ENCODE results near the gene IKZF1.

IKZF1 gene

DNA sequence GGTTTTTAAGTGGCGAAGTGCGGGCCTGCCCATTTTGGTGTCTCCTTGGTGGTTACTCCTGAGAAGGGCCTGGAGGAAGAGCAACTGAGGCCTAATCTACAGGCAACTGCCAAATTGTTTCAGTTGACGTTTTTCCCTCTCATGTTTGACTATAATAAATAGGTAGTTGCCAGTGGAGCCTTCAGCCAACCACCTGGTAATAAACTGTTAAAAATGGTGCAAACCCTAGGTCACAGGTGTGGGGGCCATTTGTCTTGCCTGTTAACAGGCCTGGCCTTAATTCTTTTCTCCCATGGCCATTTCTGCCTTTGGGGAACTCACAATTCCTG lies 3.7 kb downstream of the IKZF1 start:
- POLR2A ChIA-PET = no interaction called here
- H3K4me3 ChIP-seq (ENCODE audit: control insufficient read depth in 1 of 7, extremely low read depth in 1 of 7, insufficient read depth in 4 of 7, low read depth in 2 of 7, low read length in 6 of 7) = peak overlapping the region in 6 of 7 experiments; percentile 80 to 100 (median 94)
- 61% methylated on average over 2 of the region's 3 CpGs for WGBS (ENCODE audit: insufficient coverage)
- H3K36me3 ChIP-seq (ENCODE audit: control insufficient read depth in 4 of 4, insufficient read depth in 4 of 4, low read length in 3 of 4) = peaks cover 0 to 23% (median 0%) of the 10 kb centered on the region in 4 experiments
- H3K4me1 ChIP-seq (ENCODE audit: control extremely low read depth in 1 of 4, control insufficient read depth in 4 of 4, insufficient read depth in 4 of 4, low read length in 3 of 4) = peaks cover 43 to 71% (median 65%) of the 10 kb centered on the region in 4 experiments
- H3K27me3 ChIP-seq (replicated peaks in 2 of 5; ENCODE audit: control insufficient read depth in 4 of 5, insufficient read depth in 5 of 5, low read length in 4 of 5) = no peaks in the 10 kb centered on the region
- CTCF ChIA-PET = interaction anchor here (0.8 to 10.2 kb wide), 18 partner anchors 11 to 161 kb away, joined by 3 to 117 read pairs (median 4); no protein-coding TSS in a partner anchor
- DNase-seq = no peak
- H3K27ac ChIP-seq (ENCODE audit: insufficient read depth in 1 of 2, low read depth in 1 of 2, low read length in 2 of 2, poor library complexity in 1 of 2, severe bottlenecking in 2 of 2) = peak overlapping the region; percentile 67 to 87
- no peaks in the 10 kb centered on the region for H3K9me3 ChIP-seq (ENCODE audit: control extremely low read depth in 1 of 5, control insufficient read depth in 4 of 5, insufficient read depth in 2 of 5, low read depth in 1 of 5, low read length in 4 of 5)

DNA sequence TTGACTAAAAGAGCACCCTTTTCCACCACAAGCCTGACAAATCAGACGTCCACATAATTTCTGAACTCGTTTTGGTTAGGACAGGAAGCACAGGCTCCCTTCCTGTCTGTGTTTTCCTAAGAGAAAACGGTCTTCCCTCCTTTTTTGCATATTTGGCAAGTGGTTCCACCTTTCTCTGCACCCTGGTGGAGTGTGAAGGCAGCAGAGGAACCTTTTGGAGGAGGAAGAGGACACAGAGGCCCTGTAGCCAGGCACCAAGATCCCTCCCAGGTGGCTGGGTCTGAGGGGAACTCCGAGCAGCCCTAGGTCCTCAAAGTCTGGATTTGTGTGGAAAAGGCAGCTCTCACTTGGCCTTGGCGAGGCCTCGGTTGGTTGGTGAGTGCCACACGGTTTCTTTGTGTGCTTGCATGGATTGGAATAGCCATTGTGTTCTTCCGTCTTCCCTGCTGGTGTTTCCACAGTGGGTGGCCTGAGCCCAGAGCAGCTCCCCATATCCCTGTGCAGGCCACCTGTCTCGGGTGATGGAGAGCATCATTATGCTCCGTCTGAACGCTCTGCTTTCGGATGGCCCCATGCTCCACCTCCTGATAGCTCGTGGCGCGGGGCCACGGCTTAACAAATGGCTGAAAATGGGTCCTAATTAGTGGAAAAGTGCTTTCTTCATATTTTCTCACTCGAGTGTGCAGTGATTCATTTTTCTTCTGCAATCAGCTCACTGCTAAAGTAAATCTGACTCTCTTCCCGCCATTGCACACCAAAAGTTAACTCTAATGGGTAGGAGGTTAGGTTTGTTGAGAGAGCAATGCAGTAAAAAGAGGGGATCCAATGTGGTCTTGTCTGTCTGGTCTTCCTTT lies 4.2 kb downstream of the IKZF1 start:
- H3K27me3 ChIP-seq (replicated peaks in 2 of 5; ENCODE audit: control insufficient read depth in 4 of 5, insufficient read depth in 5 of 5, low read length in 4 of 5) = no peaks in the 10 kb centered on the region
- POLR2A ChIA-PET = interaction anchor here (0.6 kb wide), 1 partner anchor 9 kb away, joined by 6 read pairs; no protein-coding TSS in a partner anchor
- peak overlapping the region; percentile 67 to 87 for H3K27ac ChIP-seq (ENCODE audit: insufficient read depth in 1 of 2, low read depth in 1 of 2, low read length in 2 of 2, poor library complexity in 1 of 2, severe bottlenecking in 2 of 2)
- peaks cover 0 to 28% (median 0%) of the 10 kb centered on the region in 4 experiments for H3K36me3 ChIP-seq (ENCODE audit: control insufficient read depth in 4 of 4, insufficient read depth in 4 of 4, low read length in 3 of 4)
- WGBS (ENCODE audit: insufficient coverage) = 57% methylated on average over 8 of the region's 18 CpGs
- H3K4me1 ChIP-seq (ENCODE audit: control extremely low read depth in 1 of 4, control insufficient read depth in 4 of 4, insufficient read depth in 4 of 4, low read length in 3 of 4) = peaks cover 49 to 73% (median 68%) of the 10 kb centered on the region in 4 experiments
- no peaks in the 10 kb centered on the region for H3K9me3 ChIP-seq (ENCODE audit: control extremely low read depth in 1 of 5, control insufficient read depth in 4 of 5, insufficient read depth in 2 of 5, low read depth in 1 of 5, low read length in 4 of 5)
- CTCF ChIA-PET = interaction anchor here (1.0 to 10.2 kb wide), 16 partner anchors 8 to 157 kb away, joined by 3 to 117 read pairs (median 4); no protein-coding TSS in a partner anchor
- peak overlapping the region in 6 of 7 experiments; percentile 80 to 100 (median 94) for H3K4me3 ChIP-seq (ENCODE audit: control insufficient read depth in 1 of 7, extremely low read depth in 1 of 7, insufficient read depth in 4 of 7, low read depth in 2 of 7, low read length in 6 of 7)
- no peak for DNase-seq

DNA sequence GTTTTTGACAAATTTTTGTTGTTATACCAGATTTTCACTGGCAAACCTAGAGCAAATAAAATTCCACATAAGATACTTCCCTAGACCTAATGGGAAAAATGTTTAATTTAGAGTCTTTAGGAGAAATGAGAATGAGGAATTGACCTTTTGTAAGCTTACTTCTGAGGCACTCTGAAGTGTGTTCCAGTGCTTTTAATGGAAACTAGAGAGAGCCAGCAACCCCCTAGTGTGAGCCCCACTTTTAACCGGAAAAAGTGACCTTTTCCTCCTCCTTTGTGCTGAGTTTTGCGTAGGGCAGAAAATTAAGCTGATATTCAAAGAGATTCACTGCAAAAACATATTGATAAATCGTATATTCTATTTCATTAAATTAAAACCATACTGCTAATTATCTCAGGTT lies 5.2 kb downstream of the IKZF1 start:
- no peak for DNase-seq
- ChIA-PET POLR2A (interaction anchor here (0.6 to 1.1 kb wide), 2 partner anchors 8 to 52 kb away, joined by 3 to 6 read pairs; no protein-coding TSS in a partner anchor), CTCF (interaction anchor here (1.0 to 10.2 kb wide), 13 partner anchors 9 to 105 kb away, joined by 3 to 117 read pairs (median 4); no protein-coding TSS in a partner anchor)
- no peaks in the 10 kb centered on the region for H3K9me3 ChIP-seq (ENCODE audit: control extremely low read depth in 1 of 5, control insufficient read depth in 4 of 5, insufficient read depth in 2 of 5, low read depth in 1 of 5, low read length in 4 of 5)
- H3K27ac ChIP-seq (ENCODE audit: insufficient read depth in 1 of 2, low read depth in 1 of 2, low read length in 2 of 2, poor library complexity in 1 of 2, severe bottlenecking in 2 of 2) = peak overlapping the region; percentile 18 to 87
- peaks cover 0 to 35% (median 0%) of the 10 kb centered on the region in 4 experiments for H3K36me3 ChIP-seq (ENCODE audit: control insufficient read depth in 4 of 4, insufficient read depth in 4 of 4, low read length in 3 of 4)
- no peaks in the 10 kb centered on the region for H3K27me3 ChIP-seq (replicated peaks in 2 of 5; ENCODE audit: control insufficient read depth in 4 of 5, insufficient read depth in 5 of 5, low read length in 4 of 5)
- WGBS (ENCODE audit: insufficient coverage) = no CpG with 5 or more reads among the region's 3 CpGs
- H3K4me1 ChIP-seq (ENCODE audit: control extremely low read depth in 1 of 4, control insufficient read depth in 4 of 4, insufficient read depth in 4 of 4, low read length in 3 of 4) = peaks cover 52 to 81% (median 74%) of the 10 kb centered on the region in 4 experiments
- peak overlapping the region in 4 of 7 experiments; percentile 35 to 98 (median 88) for H3K4me3 ChIP-seq (ENCODE audit: control insufficient read depth in 1 of 7, extremely low read depth in 1 of 7, insufficient read depth in 4 of 7, low read depth in 2 of 7, low read length in 6 of 7)

DNA sequence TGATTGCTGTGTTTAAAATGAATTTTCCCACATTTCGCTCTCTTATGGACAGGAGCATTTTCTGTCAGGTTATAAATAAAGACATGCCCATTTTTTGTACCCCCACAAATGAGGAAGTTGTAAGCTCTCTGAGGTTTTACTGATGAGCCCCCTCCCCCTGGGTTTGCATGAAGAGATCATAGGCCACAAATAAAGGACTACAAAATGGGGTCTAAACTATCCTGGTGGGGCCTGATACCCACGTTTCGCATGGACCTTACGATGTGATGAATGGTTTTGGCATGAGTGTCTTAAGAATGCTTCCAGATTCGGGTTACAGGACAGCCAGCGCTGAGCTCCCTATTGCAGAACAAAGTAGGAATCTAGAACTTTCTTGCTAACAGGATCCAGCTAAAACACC lies 5.8 kb downstream of the IKZF1 start:
- H3K9me3 ChIP-seq (ENCODE audit: control extremely low read depth in 1 of 5, control insufficient read depth in 4 of 5, insufficient read depth in 2 of 5, low read depth in 1 of 5, low read length in 4 of 5) = no peaks in the 10 kb centered on the region
- WGBS (ENCODE audit: insufficient coverage) = 56% methylated on average over 6 of the region's 6 CpGs
- peak in 2 of 3 donors; percentile 64 to 78 for DNase-seq
- ChIA-PET CTCF (interaction anchor here (0.7 to 10.2 kb wide), 16 partner anchors 10 to 108 kb away, joined by 3 to 117 read pairs (median 4); no protein-coding TSS in a partner anchor), POLR2A (interaction anchor here (1.1 kb wide), 1 partner anchor 52 kb away, joined by 3 read pairs; no protein-coding TSS in a partner anchor)
- H3K27me3 ChIP-seq (replicated peaks in 2 of 5; ENCODE audit: control insufficient read depth in 4 of 5, insufficient read depth in 5 of 5, low read length in 4 of 5) = no peaks in the 10 kb centered on the region
- H3K4me1 ChIP-seq (ENCODE audit: control extremely low read depth in 1 of 4, control insufficient read depth in 4 of 4, insufficient read depth in 4 of 4, low read length in 3 of 4) = peaks cover 59 to 85% (median 78%) of the 10 kb centered on the region in 4 experiments
- H3K27ac ChIP-seq (ENCODE audit: insufficient read depth in 1 of 2, low read depth in 1 of 2, low read length in 2 of 2, poor library complexity in 1 of 2, severe bottlenecking in 2 of 2) = peak overlapping the region; percentile 4 to 87
- H3K4me3 ChIP-seq (ENCODE audit: control insufficient read depth in 1 of 7, extremely low read depth in 1 of 7, insufficient read depth in 4 of 7, low read depth in 2 of 7, low read length in 6 of 7) = peak overlapping the region in 4 of 7 experiments; percentile 35 to 98 (median 88)
- H3K36me3 ChIP-seq (ENCODE audit: control insufficient read depth in 4 of 4, insufficient read depth in 4 of 4, low read length in 3 of 4) = peaks cover 0 to 40% (median 0%) of the 10 kb centered on the region in 4 experiments

DNA sequence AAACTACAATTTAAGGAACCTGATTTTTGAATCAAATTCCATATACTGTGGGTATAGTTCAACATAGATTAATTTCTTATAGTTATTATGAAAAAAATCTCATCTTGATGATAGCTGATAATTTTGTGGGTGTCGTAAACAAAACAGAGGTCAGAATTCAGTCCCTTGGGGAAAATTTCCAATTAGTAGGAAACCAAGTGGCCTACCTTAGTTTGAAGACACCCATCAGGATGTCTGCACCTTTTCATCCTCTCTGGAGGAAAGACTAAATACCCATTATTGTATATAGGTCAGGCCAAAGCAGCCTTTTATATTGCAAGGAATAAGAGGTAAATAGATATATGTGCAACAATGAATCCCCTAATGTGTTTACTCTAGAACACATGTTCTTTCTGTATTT lies 6.4 kb downstream of the IKZF1 start:
- ChIA-PET POLR2A (interaction anchor here (1.1 kb wide), 1 partner anchor 51 kb away, joined by 3 read pairs; no protein-coding TSS in a partner anchor), CTCF (interaction anchor here (0.7 to 10.2 kb wide), 12 partner anchors 10 to 127 kb away, joined by 3 to 117 read pairs (median 3); no protein-coding TSS in a partner anchor)
- Histone ChIP-seq H3K27ac (ENCODE audit: insufficient read depth in 1 of 2, low read depth in 1 of 2, low read length in 2 of 2, poor library complexity in 1 of 2, severe bottlenecking in 2 of 2) (peak overlapping the region; percentile 4 to 87), H3K4me3 (ENCODE audit: control insufficient read depth in 1 of 7, extremely low read depth in 1 of 7, insufficient read depth in 4 of 7, low read depth in 2 of 7, low read length in 6 of 7) (peak overlapping the region in 2 of 7 experiments; percentile 80 to 97), H3K4me1 (ENCODE audit: control extremely low read depth in 1 of 4, control insufficient read depth in 4 of 4, insufficient read depth in 4 of 4, low read length in 3 of 4) (peaks cover 64 to 91% (median 83%) of the 10 kb centered on the region in 4 experiments), H3K36me3 (ENCODE audit: control insufficient read depth in 4 of 4, insufficient read depth in 4 of 4, low read length in 3 of 4) (peaks cover 0 to 45% (median 0%) of the 10 kb centered on the region in 4 experiments), H3K27me3 (replicated peaks in 2 of 5; ENCODE audit: control insufficient read depth in 4 of 5, insufficient read depth in 5 of 5, low read length in 4 of 5) (no peaks in the 10 kb centered on the region), H3K9me3 (ENCODE audit: control extremely low read depth in 1 of 5, control insufficient read depth in 4 of 5, insufficient read depth in 2 of 5, low read depth in 1 of 5, low read length in 4 of 5) (no peaks in the 10 kb centered on the region)
- no CpG with 5 or more reads among the region's 1 CpG for WGBS (ENCODE audit: insufficient coverage)
- no peak for DNase-seq

DNA sequence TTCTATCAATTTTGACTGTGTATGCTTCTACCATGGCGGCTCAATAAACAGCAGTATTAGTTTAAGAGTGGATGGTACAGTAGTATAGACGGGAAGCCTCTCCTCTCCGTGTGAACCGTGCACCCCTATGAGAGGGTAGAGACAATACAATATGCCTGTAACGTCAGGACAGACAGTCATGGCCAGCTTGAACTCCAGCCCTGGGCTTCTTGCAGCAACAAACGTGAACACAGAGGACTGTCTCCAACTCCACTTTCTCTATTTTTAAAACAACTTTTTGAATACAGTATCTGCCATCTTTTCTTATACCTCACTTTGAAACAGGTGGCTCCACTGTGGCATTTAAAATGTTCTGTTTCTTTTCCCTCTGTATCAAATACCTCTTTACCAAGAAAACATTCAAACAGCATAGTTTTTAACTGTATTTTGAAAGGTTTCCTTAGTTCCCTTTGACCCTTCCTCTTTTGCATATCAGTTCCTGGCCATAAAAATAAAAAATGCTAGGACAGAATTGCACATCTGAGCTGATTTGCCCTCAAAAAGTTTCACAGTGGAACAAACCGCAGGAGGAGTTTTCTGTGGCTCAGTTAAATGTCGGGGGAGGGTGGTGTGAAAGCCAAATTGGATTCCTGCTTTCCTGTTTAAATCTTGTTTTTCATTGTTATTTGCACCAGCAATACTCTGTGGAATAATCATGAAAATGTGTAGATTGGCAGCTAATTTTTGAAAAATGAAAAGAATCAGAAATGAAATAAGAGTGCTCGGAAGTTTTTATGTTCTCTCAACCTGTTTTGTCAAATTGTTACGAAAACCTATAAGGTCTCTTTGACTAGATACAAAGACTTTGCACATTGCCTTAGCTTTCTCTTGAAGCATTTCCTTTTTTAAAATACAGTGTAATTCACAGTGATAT lies 8.0 kb downstream of the IKZF1 start:
- DNase-seq = no peak
- Histone ChIP-seq H3K36me3 (ENCODE audit: control insufficient read depth in 4 of 4, insufficient read depth in 4 of 4, low read length in 3 of 4) (peaks cover 0 to 37% (median 2%) of the 10 kb centered on the region in 4 experiments), H3K9me3 (ENCODE audit: control extremely low read depth in 1 of 5, control insufficient read depth in 4 of 5, insufficient read depth in 2 of 5, low read depth in 1 of 5, low read length in 4 of 5) (no peaks in the 10 kb centered on the region), H3K4me3 (ENCODE audit: control insufficient read depth in 1 of 7, extremely low read depth in 1 of 7, insufficient read depth in 4 of 7, low read depth in 2 of 7, low read length in 6 of 7) (peak overlapping the region in 5 of 7 experiments; percentile 32 to 62 (median 49)), H3K4me1 (ENCODE audit: control extremely low read depth in 1 of 4, control insufficient read depth in 4 of 4, insufficient read depth in 4 of 4, low read length in 3 of 4) (peaks cover 73 to 100% (median 87%) of the 10 kb centered on the region in 4 experiments), H3K27me3 (replicated peaks in 2 of 5; ENCODE audit: control insufficient read depth in 4 of 5, insufficient read depth in 5 of 5, low read length in 4 of 5) (no peaks in the 10 kb centered on the region), H3K27ac (ENCODE audit: insufficient read depth in 1 of 2, low read depth in 1 of 2, low read length in 2 of 2, poor library complexity in 1 of 2, severe bottlenecking in 2 of 2) (peak overlapping the region; percentile 35 to 87)
- POLR2A ChIA-PET = interaction anchor here (1.6 kb wide), 1 partner anchor 45 kb away, joined by 3 read pairs; no protein-coding TSS in a partner anchor
- 32% methylated on average over 7 of the region's 10 CpGs for WGBS (ENCODE audit: insufficient coverage)
- CTCF ChIA-PET = interaction anchor here (0.6 to 10.2 kb wide), 18 partner anchors 11 to 220 kb away, joined by 3 to 117 read pairs (median 4); no protein-coding TSS in a partner anchor
